NCI-H2029 treated with DMSO at 0.1 percent for 48 hours (cell line): ENCODE measurements around the gene DHX32.

Experiments
- DNase-seq: peaks from one replicate; lab custom pipeline; 2025; lab: John Stamatoyannopoulos, UW

The DHX32 gene

GRCh38 chr10:125849448-125849847, 31.6 kb downstream of the DHX32 start:
- DNase-seq: no peak

GRCh38 chr10:125848857-125849256, 32.2 kb downstream of the DHX32 start:
- no peak for DNase-seq

DNA sequence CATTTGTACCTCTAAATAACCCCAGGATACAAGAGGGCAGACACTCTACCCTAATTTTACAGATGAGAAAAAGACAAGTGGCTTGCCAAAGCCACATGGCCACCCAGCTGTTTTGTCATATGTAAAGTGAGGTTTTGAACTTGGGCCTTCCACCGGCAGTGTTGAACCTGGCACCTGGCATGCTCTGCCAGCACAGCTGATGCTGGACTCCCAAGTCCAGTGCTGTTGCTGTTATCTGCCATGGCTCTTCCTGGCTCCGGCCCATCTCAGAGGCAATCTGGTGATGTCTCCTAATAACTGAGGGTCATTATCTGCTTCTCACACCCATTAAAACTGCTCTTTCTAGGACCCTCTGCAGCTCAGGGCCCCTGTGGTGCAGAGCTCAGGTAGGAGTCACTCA, 32.7 kb downstream of the DHX32 start:
- DNase-seq: no peak

GRCh38 chr10:125846894-125847293, 34.2 kb downstream of the DHX32 start:
- no peak for DNase-seq

- no peak for DNase-seq
These were observed 35.5 kb downstream of the DHX32 start for GRCh38 chr10:125845617-125846016.

DNA sequence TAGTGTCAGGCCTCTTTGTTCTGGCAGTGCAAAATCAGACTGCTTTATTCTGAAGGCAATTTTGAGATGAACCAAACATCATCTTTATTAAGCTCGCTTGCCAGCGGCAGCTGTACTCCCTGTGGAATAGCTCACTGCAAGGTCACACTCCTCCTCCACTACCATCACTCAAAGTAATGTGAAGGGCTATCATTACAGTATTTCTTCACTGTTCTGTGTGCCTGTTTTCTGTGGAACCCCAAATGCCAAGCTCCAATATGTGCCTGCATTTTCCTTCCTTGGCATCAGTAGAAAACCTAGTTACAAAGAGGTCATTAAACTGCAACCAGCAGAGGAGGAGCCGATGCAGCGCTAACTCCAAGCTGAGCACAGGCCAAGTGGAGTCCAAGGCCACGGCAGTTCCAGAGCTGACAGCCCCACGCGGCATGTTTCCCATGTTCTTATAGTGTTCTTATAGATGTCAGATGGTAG, 36.3 kb downstream of the DHX32 start:
- no peak for DNase-seq

- DNase-seq: no peak
These were observed 37.3 kb downstream of the DHX32 start for GRCh38 chr10:125843603-125844329.

- peak; percentile 38 for DNase-seq
These were observed 40.1 kb downstream of the DHX32 start for GRCh38 chr10:125840955-125841354.

DNA sequence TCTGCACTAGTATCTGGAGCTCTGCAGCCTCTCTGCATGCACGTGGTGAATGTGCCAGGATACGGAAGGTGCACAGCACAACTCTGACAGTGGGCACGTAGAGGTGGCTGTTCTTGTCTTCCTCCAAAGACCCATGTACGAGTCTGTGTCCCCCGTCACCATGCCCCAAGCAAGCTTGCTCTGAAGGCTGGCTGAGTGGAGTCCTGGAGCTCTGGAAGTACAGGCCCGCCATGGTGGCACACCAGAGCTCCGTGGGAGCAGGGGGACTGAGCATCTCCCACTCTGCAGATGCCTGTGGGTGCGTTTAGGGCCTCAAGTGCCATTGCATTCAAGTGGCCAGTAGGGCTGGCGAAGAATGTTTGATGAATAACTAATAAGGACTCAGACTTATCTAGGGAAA, 40.7 kb downstream of the DHX32 start:
- no peak for DNase-seq

DNA sequence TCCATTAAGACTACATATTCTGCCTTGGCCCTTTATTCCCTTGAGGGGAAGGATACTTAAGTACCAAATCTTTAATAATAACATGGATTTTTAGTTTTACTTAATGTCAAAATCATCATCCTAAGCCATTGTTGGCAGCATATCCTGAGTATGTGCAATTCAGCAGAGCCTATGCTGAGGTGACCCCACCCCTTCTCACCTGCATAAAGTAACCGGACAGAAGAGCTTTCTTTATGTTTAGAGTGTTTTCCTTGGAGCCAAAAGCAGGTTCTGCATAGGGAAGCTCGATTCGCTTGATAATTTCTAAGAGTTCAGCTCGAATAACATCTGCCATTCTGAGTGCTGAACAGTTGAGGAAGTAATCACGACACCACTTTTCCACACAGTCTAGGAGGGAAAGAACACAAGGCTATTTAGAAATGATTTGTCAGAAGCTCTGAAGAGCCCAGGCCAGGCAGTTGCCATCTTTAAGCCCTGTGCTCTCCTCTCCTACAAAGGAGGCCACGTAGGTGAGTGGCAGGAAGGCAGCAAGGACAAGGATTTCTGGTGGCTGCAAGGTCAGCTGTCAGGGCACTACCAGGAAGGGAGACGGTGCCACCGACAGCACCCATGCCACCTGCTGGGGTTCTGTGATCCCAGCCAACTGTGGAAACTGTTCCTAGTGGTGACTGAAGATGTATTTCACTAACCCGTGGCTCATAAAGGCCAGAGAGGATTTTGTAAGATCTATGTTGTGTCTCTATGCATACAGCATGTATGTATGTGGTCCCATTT, 42.1 kb downstream of the DHX32 start:
- DNase-seq: peak; percentile 47

- DNase-seq: no peak
These were observed 44.3 kb downstream of the DHX32 start for GRCh38 chr10:125836746-125837145.

GRCh38 chr10:125828311-125828710, 52.8 kb downstream of the DHX32 start:
- DNase-seq: no peak

DNA sequence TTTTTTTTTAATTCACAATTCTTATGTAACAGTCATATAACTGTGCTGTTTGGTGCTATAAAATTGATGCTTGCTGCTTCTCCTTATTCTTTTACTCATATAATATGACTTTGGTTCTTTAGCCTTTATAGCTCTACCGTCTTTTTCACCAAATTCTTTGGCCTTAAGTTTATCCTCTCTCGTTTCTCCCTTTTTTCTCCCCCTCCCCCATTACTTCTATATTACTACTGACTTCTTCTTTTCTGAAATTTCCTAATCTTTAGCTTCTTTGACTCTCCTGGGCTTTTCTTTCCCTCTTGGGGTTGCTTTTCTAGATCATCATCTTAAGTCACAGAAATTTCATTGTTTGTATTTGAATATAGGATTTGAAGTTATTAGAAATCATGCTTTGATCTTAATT, 54.0 kb downstream of the DHX32 start:
- DNase-seq: no peak

DNA sequence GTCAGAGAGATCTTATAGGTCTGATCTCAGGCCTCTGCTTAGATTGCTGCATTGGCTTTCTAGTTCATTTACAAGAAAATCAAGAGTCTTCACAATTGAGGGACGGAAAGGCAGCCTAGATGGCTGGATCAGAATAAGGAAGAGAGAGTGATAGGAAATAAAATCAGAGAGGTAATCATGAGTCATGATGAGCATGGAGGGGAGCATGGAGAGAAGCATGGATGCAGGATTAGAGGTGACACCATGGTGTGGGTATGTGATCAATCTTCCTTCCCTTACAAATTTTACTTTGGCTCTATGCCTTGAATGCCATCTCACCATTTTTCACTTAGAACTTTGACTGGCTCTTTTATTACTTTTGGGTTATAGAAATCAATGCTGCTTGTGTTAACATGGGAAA, 56.4 kb downstream of the DHX32 start:
- no peak for DNase-seq

DNA sequence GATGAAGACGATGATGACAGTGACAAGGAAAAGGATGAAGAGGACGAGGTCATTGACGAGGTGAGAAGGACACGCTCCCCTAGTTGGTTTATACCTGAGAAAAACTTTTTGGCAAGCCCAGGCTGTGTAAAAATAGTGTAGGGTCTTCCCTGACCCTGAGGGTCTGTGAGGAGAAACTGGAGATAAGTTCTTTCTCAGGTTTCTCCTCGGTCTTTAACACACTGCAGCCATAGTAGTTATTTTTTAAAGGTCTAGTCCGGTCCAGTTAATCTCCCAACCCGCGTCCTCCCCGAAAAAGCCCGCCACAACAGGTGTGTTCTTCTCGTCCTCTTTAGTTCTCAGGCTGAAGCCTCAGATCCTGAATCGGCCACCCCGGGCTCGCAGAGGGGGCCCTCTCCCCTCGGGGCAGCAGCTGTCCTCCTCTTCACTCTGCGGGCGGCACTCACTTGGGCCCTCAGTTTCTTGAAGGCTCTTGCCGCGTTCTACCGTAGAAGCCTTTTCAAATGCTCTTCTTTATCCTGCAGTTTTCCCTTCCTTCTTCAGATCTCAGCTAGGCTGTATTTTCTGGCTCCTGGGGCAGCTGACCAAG, 57.3 kb downstream of the DHX32 start:
- no peak for DNase-seq

- DNase-seq: peak; percentile 59
These were observed 58.0 kb downstream of the DHX32 start, which contains the start of the genes BCCIP and UROS for GRCh38 chr10:125822878-125823662. Gene BCCIP (plus strand): TSS chr10:125823546. CDS start chr10:125823558, 12 bp downstream. Gene UROS (minus strand): TSS chr10:125823258. CDS start chr10:125816499, 6,759 bp downstream.

DNA sequence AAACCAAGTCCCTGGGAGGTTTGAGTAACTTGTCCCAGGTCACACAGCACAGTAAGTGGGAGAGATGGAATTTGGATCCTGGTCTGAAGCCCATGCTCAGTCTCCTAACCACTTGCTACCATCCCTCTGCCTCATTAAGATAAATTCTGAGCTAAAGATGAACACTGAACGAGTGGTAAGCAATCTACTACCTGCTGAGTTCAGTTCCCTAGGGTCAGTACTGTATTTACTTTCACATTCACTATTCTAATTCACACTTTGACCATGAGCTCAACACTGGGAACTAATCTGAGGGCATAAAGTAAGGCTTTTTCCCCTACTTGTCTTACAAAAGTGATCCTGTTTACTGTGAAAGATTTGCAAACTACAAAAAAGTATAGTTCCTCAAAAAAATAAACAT, 60.4 kb downstream of the DHX32 start:
- no peak for DNase-seq

DNA sequence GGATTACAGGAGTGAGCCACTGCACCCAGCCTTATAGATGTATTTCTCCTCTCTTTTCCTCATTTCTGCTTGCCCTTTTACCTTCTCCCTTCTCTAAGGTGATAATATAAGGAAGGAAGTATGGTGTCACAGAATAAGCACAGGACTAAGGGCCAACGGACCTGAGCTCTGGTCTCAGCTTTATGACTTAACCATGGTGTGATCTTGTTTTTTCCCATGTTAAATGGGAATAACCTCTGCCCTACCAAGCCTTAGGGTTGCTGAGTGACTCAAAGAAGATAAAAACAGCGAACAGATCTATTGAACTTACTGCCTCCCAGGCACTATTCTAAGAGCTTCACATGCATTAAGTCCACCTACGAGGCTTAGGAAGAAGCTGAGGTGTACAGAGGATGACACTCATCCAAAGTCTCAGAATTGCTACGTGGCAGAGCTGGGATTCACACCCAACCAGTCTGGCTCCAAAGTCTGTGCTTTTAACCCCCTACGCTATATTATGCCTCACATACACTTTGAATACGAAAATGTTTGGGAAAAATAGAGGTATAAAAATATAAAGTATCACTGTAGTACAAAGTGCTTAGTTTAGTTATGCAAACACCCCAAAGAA, 63.6 kb downstream of the DHX32 start:
- no peak for DNase-seq

DNA sequence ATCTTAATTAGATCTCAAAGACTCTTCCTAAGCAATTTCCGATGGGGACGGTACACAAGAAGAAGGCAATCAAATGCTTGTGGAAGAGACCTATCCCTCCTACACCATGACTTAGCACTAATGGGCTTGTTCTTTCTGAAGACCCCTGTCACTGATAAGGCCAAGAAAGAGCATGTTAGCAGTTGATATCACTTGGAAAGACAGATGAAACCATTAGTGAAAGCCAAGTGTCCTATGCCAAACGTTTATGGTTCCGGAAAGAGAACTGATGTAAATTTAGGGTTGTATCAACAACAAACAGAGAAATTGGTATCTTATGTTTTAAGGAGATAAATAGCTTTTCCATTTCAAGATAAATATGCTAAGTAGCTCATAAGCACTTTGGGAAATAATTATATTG, 64.5 kb downstream of the DHX32 start:
- no peak for DNase-seq

- no peak for DNase-seq
These were observed 65.3 kb downstream of the DHX32 start for GRCh38 chr10:125815764-125816163.

GRCh38 chr10:125812128-125812750, 68.9 kb downstream of the DHX32 start:
- no peak for DNase-seq
